ENCODE measurements around the gene PSMD13. TPM values are rescaled to one million over a fixed set of nuclear protein-coding genes. Genes with fewer than 3 reads are reported as not detected.
A peak's percentile ranks its signal among the peaks of the same experiment; 100 is the strongest.
"Not testable (repeated sequence)": the region's sequence is repeated elsewhere in the genome, so short reads cannot be mapped to it uniquely, and the experiment has no call there.

The PSMD13 gene
- total RNA-seq, 1 experiment from 2014 or later = 141 TPM

DNA sequence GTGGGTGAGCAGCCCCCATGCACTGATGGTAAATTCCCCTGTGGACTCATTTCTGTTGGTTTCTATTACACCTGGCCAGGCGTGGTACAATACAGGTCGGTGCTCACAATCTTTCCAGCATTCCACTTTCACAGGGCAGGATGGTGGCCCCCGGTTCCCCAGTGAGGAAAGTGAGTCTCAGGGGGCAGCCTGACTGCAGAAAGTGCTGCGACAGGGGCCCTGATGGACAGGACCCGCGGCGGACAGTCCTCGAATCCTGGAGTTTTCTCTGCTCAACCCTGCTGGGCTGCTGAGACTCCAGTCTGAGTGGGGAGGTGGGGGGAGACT lies 49.1 kb downstream of the PSMD13 start:
- no peak overlapping the region for H3K4me2 ChIP-seq (ENCODE audit: insufficient read depth, insufficient read length, low read length)
- H2BK12ac ChIP-seq (ENCODE audit: insufficient read length, low read depth, low read length) = no peak overlapping the region
- no peak overlapping the region for H4K5ac ChIP-seq (ENCODE audit: insufficient read length, low read depth, low read length)
- H3K27me3 Mint-ChIP-seq (ENCODE audit: low read depth) = peaks cover 13% of the 10 kb centered on the region
- H3K14ac ChIP-seq (ENCODE audit: insufficient read depth, low read length) = no peak overlapping the region
- peaks cover under 1 to 3% (median under 1%) of the 10 kb centered on the region in 3 experiments; a peak in 6 of 7 replicates for H3K36me3 Mint-ChIP-seq (ENCODE audit: insufficient read depth in 1 of 3, low read depth in 3 of 3)
- DNase-seq = no peak
- no peaks in the 10 kb centered on the region for H3K9me3 ChIP-seq (ENCODE audit: control insufficient read depth, low read depth, low read length)
- no peaks in the 10 kb centered on the region for H3K4me1 ChIP-seq (ENCODE audit: insufficient read depth, low read length)
- peaks cover 9% of the 10 kb centered on the region for H3K23me2 ChIP-seq (ENCODE audit: insufficient read length, low read depth, low read length, poor library complexity, severe bottlenecking)
- peaks cover 7% of the 10 kb centered on the region; the same call in 1 of the 2 replicates for H3K27me3 ChIP-seq (ENCODE audit: insufficient read depth, low read length)
- no peak overlapping the region for H2AFZ ChIP-seq (ENCODE audit: low read length)
- H2BK5ac ChIP-seq (ENCODE audit: insufficient read length, low read length) = no peak overlapping the region
- peaks cover 0 to 2% of the 10 kb centered on the region in 2 experiments; a peak in 1 of 5 replicates for H3K9me3 Mint-ChIP-seq
- no peaks in the 10 kb centered on the region for H3K79me1 ChIP-seq (ENCODE audit: insufficient read depth, low read depth, low read length, poor library complexity, severe bottlenecking)
- no peak overlapping the region for H4K8ac ChIP-seq (replicated peaks; ENCODE audit: insufficient read length, low read depth, low read length)
- no peak overlapping the region for H3K9ac ChIP-seq (ENCODE audit: extremely low read depth, insufficient read length, low read length)
- H3K4me1 Mint-ChIP-seq = peaks cover 31 to 43% of the 10 kb centered on the region in 2 experiments
- H4K20me1 ChIP-seq (ENCODE audit: control insufficient read depth, insufficient read depth, insufficient read length) = no peaks in the 10 kb centered on the region
- no peak overlapping the region for H3K27ac ChIP-seq (ENCODE audit: insufficient read length, low read depth, low read length)
- H3K79me2 ChIP-seq (ENCODE audit: insufficient read depth, low read length) = no peaks in the 10 kb centered on the region
- TF ChIP-seq, protein P1, sequence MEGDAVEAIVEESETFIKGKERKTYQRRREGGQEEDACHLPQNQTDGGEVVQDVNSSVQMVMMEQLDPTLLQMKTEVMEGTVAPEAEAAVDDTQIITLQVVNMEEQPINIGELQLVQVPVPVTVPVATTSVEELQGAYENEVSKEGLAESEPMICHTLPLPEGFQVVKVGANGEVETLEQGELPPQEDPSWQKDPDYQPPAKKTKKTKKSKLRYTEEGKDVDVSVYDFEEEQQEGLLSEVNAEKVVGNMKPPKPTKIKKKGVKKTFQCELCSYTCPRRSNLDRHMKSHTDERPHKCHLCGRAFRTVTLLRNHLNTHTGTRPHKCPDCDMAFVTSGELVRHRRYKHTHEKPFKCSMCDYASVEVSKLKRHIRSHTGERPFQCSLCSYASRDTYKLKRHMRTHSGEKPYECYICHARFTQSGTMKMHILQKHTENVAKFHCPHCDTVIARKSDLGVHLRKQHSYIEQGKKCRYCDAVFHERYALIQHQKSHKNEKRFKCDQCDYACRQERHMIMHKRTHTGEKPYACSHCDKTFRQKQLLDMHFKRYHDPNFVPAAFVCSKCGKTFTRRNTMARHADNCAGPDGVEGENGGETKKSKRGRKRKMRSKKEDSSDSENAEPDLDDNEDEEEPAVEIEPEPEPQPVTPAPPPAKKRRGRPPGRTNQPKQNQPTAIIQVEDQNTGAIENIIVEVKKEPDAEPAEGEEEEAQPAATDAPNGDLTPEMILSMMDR (conservative IDR thresholded peaks at IDR 0.05) = no peak
- H3K27ac Mint-ChIP-seq = no peak overlapping the region
- no CpG with 5 or more reads among the region's 8 CpGs for WGBS (ENCODE audit: extremely low coverage, insufficient read length, low lambda C conversion rate)
- no peak overlapping the region for H3K4ac ChIP-seq (ENCODE audit: low read depth, low read length)
- no peak overlapping the region for H2BK15ac ChIP-seq (ENCODE audit: low read depth, low read length)
- no peak overlapping the region for H3K4me3 Mint-ChIP-seq
- H3K23ac ChIP-seq (ENCODE audit: insufficient read length, low read depth, low read length) = no peak overlapping the region
- H3T11ph ChIP-seq (ENCODE audit: low read length) = no peak overlapping the region
- no peak overlapping the region for H4K91ac ChIP-seq (ENCODE audit: insufficient read length, low read depth, low read length)
- H3K56ac ChIP-seq (ENCODE audit: insufficient read length, low read depth, low read length) = no peak overlapping the region
- no peak overlapping the region for H2BK20ac ChIP-seq (ENCODE audit: low read depth, low read length, poor library complexity, severe bottlenecking)
- no peak overlapping the region for H2AK5ac ChIP-seq (ENCODE audit: insufficient read length, low read length)
- no peak overlapping the region for H3K18ac ChIP-seq (ENCODE audit: insufficient read length, low read depth, low read length)
- no peak overlapping the region for H2BK120ac ChIP-seq (ENCODE audit: low read depth, low read length, poor library complexity, severe bottlenecking)

DNA sequence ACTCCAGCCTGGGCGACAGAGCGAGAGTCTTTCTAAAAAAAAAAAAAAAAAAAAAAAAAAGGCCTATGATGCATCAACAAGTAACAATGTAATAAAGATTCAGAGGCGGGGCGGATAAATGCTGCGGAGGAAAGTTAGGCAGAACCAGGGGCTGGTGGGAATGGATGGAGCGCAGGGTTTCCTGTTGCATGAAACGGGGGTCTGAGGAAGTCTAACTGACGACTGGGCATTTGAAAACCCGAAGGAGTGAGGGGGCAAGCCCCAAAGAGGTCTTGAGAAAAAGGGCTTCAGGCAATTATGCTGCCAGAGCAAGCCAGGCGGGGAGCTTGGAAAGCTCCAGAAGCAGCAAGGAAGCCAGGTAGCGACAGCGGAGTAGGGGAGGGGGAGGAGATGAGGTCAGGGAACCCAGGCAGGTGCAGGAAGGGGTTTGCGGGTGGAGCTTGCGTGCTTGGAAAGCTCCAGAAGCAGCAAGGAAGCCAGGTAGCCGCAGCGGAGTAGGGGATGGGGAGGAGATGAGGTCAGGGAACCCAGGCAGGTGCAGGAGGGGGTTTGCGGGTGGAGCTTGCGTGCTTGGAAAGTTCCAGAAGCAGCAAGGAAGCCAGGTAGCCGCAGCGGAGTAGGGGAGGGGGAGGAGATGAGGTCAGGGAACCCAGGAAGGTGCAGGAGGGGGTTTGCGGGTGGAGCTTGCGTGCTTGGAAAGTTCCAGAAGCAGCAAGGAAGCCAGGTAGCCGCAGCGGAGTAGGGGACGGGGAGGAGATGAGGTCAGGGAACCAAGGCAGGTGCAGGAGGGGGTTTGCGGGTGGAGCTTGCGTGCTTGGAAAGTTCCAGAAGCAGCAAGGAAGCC lies 50.4 kb downstream of the PSMD13 start:
- not testable (repeated sequence) for H3K79me2 ChIP-seq (ENCODE audit: insufficient read depth, low read length); H3K79me1 ChIP-seq (ENCODE audit: insufficient read depth, low read depth, low read length, poor library complexity, severe bottlenecking); H2BK15ac ChIP-seq (ENCODE audit: low read depth, low read length); H4K91ac ChIP-seq (ENCODE audit: insufficient read length, low read depth, low read length); H3K27me3 ChIP-seq (ENCODE audit: insufficient read depth, low read length); H2BK20ac ChIP-seq (ENCODE audit: low read depth, low read length, poor library complexity, severe bottlenecking); H4K5ac ChIP-seq (ENCODE audit: insufficient read length, low read depth, low read length); H3K23me2 ChIP-seq (ENCODE audit: insufficient read length, low read depth, low read length, poor library complexity, severe bottlenecking); H2AFZ ChIP-seq (ENCODE audit: low read length); H2AK5ac ChIP-seq (ENCODE audit: insufficient read length, low read length); H3K4me1 ChIP-seq (ENCODE audit: insufficient read depth, low read length); H3K18ac ChIP-seq (ENCODE audit: insufficient read length, low read depth, low read length); H3K9me3 Mint-ChIP-seq; H2BK12ac ChIP-seq (ENCODE audit: insufficient read length, low read depth, low read length); H3K27ac Mint-ChIP-seq; H4K20me1 ChIP-seq (ENCODE audit: control insufficient read depth, insufficient read depth, insufficient read length); H3K9me3 ChIP-seq (ENCODE audit: control insufficient read depth, low read depth, low read length); H3K56ac ChIP-seq (ENCODE audit: insufficient read length, low read depth, low read length); H2BK5ac ChIP-seq (ENCODE audit: insufficient read length, low read length); H3K4ac ChIP-seq (ENCODE audit: low read depth, low read length); H2BK120ac ChIP-seq (ENCODE audit: low read depth, low read length, poor library complexity, severe bottlenecking); H3K23ac ChIP-seq (ENCODE audit: insufficient read length, low read depth, low read length); H3K9ac ChIP-seq (ENCODE audit: extremely low read depth, insufficient read length, low read length); H3K27ac ChIP-seq (ENCODE audit: insufficient read length, low read depth, low read length); H3K4me2 ChIP-seq (ENCODE audit: insufficient read depth, insufficient read length, low read length); H3K14ac ChIP-seq (ENCODE audit: insufficient read depth, low read length); H4K8ac ChIP-seq (replicated peaks; ENCODE audit: insufficient read length, low read depth, low read length); H3T11ph ChIP-seq (ENCODE audit: low read length)
- WGBS (ENCODE audit: extremely low coverage, insufficient read length, low lambda C conversion rate) = no CpG with 5 or more reads among the region's 27 CpGs
- peak; percentile 38 for DNase-seq
- Mint-ChIP-seq H3K27me3 (ENCODE audit: low read depth) (peaks cover 13% of the 10 kb centered on the region), H3K36me3 (ENCODE audit: insufficient read depth in 1 of 3, low read depth in 3 of 3) (peaks cover 8 to 11% (median 9%) of the 10 kb centered on the region in 3 experiments), H3K4me3 (peak overlapping the region; percentile 59 to 61; a peak in 3 of 5 replicates), H3K4me1 (peaks cover 40 to 49% of the 10 kb centered on the region in 2 experiments)

Data from H9 (cell line).